Measurements from ENCODE around the gene BICDL1. TPM values are rescaled to one million over a fixed set of nuclear protein-coding genes. Genes with fewer than 3 reads are reported as not detected.

Gene BICDL1
- total RNA-seq, 1 experiment from 2014 or later: 14.2 TPM

- Histone ChIP-seq H3K36me3 (ENCODE audit: control insufficient read depth, insufficient read depth, low read length) (no peaks in the 10 kb centered on the region; the same call in 1 of the 2 replicates), H3K4me3 (ENCODE audit: low read depth, low read length) (no peak overlapping the region), H3K4me1 (peaks cover 4% of the 10 kb centered on the region; the same call in 1 of the 2 replicates), H3K27me3 (replicated peaks; ENCODE audit: control insufficient read depth, insufficient read depth, low read length) (no peaks in the 10 kb centered on the region), H3K9me3 (no peaks in the 10 kb centered on the region)
- no peak for TF ChIP-seq CTCF (IDR thresholded peaks at IDR 0.05; ENCODE audit: insufficient read depth in 1 of 2, low read depth in 1 of 2, low read length in 1 of 2, severe bottlenecking in 1 of 2, unreplicated experiment in 1 of 2)
- Mint-ChIP-seq H3K27me3 (ENCODE audit: insufficient read depth, unreplicated experiment) (no peaks in the 10 kb centered on the region), H3K9me3 (ENCODE audit: unreplicated experiment) (no peaks in the 10 kb centered on the region), H3K36me3 (ENCODE audit: insufficient read depth, unreplicated experiment) (peaks cover 61% of the 10 kb centered on the region), H3K4me3 (ENCODE audit: unreplicated experiment) (no peak overlapping the region), H3K4me1 (ENCODE audit: low read depth, unreplicated experiment) (no peaks in the 10 kb centered on the region), H3K27ac (ENCODE audit: unreplicated experiment) (no peak overlapping the region)
- no peak for DNase-seq
- intact Hi-C loops (cut with micrococcal nuclease; ENCODE audit: unreplicated experiment): no loop called here
- CTCF ChIA-PET: no interaction called here
- BruUV-seq (replicated peaks): no TSS peak
- POLR2A ChIA-PET: no interaction called here
These were observed 101.7 kb downstream of the BICDL1 start for GRCh38 chr12:120090626-120091295.

- Mint-ChIP-seq H3K27me3 (ENCODE audit: insufficient read depth, unreplicated experiment) (no peaks in the 10 kb centered on the region), H3K9me3 (ENCODE audit: unreplicated experiment) (no peaks in the 10 kb centered on the region), H3K4me1 (ENCODE audit: low read depth, unreplicated experiment) (no peaks in the 10 kb centered on the region), H3K27ac (ENCODE audit: unreplicated experiment) (no peak overlapping the region), H3K4me3 (ENCODE audit: unreplicated experiment) (no peak overlapping the region), H3K36me3 (ENCODE audit: insufficient read depth, unreplicated experiment) (peaks cover 67% of the 10 kb centered on the region)
- BruUV-seq (replicated peaks): no TSS peak
- POLR2A ChIA-PET: no interaction called here
- Histone ChIP-seq H3K9me3 (no peaks in the 10 kb centered on the region), H3K27me3 (replicated peaks; ENCODE audit: control insufficient read depth, insufficient read depth, low read length) (no peaks in the 10 kb centered on the region), H3K36me3 (ENCODE audit: control insufficient read depth, insufficient read depth, low read length) (no peaks in the 10 kb centered on the region; the same call in none of the 2 replicates), H3K4me3 (ENCODE audit: low read depth, low read length) (no peak overlapping the region), H3K4me1 (peaks cover 2% of the 10 kb centered on the region; the same call in 1 of the 2 replicates)
- CTCF ChIA-PET: no interaction called here
- TF ChIP-seq CTCF (IDR thresholded peaks at IDR 0.05; ENCODE audit: insufficient read depth in 1 of 2, low read depth in 1 of 2, low read length in 1 of 2, severe bottlenecking in 1 of 2, unreplicated experiment in 1 of 2): no peak
- intact Hi-C loops (cut with micrococcal nuclease; ENCODE audit: unreplicated experiment): no loop called here
- DNase-seq: no peak
These were observed 102.5 kb downstream of the BICDL1 start for GRCh38 chr12:120091371-120092090.

GRCh38 chr12:120092551-120093335, 103.7 kb downstream of the BICDL1 start:
- H3K36me3 Mint-ChIP-seq (ENCODE audit: insufficient read depth, unreplicated experiment): peaks cover 65% of the 10 kb centered on the region
- no peak for DNase-seq
- TF ChIP-seq CTCF (IDR thresholded peaks at IDR 0.05; ENCODE audit: insufficient read depth in 1 of 2, low read depth in 1 of 2, low read length in 1 of 2, severe bottlenecking in 1 of 2, unreplicated experiment in 1 of 2): no peak
- Histone ChIP-seq H3K4me3 (ENCODE audit: low read depth, low read length) (no peak overlapping the region), H3K36me3 (ENCODE audit: control insufficient read depth, insufficient read depth, low read length) (no peaks in the 10 kb centered on the region; the same call in none of the 2 replicates), H3K27me3 (replicated peaks; ENCODE audit: control insufficient read depth, insufficient read depth, low read length) (no peaks in the 10 kb centered on the region), H3K9me3 (no peaks in the 10 kb centered on the region), H3K4me1 (no peaks in the 10 kb centered on the region; the same call in 1 of the 2 replicates)
- no peaks in the 10 kb centered on the region for H3K4me1 Mint-ChIP-seq (ENCODE audit: low read depth, unreplicated experiment)
- BruUV-seq (replicated peaks): no TSS peak
- CTCF ChIA-PET: no interaction called here
- no peak overlapping the region for H3K4me3 Mint-ChIP-seq (ENCODE audit: unreplicated experiment)
- no peaks in the 10 kb centered on the region for H3K27me3 Mint-ChIP-seq (ENCODE audit: insufficient read depth, unreplicated experiment)
- intact Hi-C loops (cut with micrococcal nuclease; ENCODE audit: unreplicated experiment): no loop called here
- H3K9me3 Mint-ChIP-seq (ENCODE audit: unreplicated experiment): no peaks in the 10 kb centered on the region
- no peak overlapping the region for H3K27ac Mint-ChIP-seq (ENCODE audit: unreplicated experiment)
- POLR2A ChIA-PET: interaction anchor here (0.8 kb wide), 1 partner anchor 109 kb away, joined by 4 read pairs; no protein-coding TSS in a partner anchor
